NCI-H2029 (cell line): Measurements from ENCODE around the gene ARHGEF12.
A peak's percentile ranks its signal among the peaks of the same experiment; 100 is the strongest.
"Not testable (repeated sequence)": the region's sequence is repeated elsewhere in the genome, so short reads cannot be mapped to it uniquely, and the experiment has no call there.

Experiments used
- DNase-seq: peaks from one replicate; lab custom pipeline; 2025; lab: John Stamatoyannopoulos, UW

The ARHGEF12 gene

DNA sequence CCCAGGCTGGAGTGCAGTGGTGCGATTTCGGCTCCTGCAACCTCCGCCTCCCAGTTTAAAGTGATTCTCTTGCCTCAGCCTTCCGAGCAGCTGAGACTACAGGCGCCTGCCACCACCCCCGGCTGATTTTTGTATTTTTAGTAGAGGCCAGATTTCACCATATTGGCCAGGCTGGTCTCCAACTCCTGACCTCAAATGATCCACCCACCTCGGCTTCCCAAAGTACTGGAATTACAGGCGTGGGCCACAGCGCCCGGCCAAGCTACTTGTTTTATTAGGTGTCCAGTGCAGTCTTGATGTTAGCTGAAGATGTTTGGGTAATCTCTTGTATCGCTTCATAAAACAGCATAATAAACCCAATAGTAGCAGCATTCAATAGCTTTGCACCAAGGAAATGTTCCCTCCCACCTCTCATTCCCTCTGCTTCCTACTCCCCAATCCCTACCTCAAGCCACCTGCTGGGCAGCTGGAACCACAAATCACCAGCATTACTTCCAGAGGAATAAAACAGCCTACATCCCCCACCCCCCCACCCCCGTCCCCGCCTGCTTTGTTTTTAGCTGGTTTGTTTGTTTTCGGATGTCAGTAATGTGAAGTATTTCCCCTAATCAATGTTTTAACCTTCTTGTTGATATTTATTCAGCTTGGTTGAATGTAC, 164.3 kb downstream of the ARHGEF12 start:
- DNase-seq, result no peak

DNA sequence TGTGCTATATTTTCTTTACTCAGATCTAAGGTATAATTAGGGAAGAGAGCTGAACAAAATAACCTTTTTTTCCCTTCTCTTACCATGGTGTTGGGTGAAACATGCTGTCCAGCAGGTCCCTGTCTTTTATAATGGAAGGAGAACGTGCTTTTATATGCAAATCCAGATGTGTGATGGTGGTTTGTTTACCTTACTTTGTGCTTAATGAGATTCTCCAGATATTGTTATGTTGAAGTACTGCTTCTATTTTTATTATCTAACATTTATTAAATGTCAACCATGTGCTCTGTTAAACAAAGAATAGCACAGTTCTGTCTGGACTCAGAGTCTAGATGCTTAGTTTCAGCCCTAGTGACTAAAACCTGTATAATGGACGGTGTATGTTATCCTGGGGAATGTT, 165.2 kb downstream of the ARHGEF12 start:
- no peak for DNase-seq

DNA sequence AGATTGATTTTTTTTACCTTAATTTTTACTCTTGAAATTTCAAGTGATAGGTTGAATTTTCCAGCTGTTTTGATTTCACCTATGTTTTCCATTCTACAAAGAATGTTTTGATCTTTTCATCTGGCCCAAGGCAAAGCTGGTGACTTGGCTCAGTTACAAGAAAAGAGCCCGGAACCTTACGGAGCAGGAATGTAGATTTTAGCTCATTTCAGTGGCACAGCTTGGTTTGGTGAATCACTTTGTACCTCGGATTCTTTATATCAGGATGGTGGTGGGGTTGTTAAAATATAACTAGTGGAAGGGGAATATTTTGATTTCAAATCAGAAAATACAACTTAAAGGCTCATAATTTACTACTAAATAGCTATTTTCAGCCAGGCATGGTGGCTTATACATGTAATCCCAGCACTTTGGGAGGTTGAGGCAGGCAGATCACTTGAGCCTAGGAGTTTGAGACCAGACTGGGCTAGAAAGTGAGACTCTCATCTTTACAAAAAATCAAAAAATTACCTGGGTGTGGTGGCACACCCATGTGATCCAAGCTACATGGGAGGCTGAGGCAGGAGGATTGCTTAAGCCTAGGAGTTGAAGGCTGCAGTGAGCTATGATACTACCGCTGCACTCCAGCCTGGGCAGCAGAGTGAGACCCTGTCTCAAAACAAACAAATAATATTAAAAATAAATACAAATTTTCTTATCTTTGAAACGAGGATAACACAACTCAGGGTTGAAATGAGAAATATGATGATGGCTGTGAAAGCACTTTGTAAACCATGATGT, 166.0 kb downstream of the ARHGEF12 start:
- DNase-seq, result no peak

DNA sequence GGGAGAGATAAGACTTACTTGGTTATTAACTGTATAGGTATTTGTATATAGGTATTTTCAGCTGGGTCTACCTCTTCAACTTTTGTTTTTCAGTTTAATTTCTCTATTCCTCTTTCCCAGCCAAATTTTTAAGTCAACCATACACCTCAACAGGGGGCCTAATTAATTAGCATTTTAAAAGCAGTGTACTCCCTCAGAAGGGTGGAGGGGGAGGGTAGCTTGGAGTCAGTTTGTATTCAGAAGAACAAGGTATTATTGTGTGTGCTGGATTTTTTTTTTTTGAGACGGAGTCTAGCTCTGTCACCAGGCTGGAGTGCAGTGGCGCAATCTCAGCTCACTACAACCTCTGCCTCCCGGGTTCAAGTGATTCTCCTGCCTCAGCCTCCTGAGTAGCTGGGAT, 167.3 kb downstream of the ARHGEF12 start:
- DNase-seq, result not testable (repeated sequence)

DNA sequence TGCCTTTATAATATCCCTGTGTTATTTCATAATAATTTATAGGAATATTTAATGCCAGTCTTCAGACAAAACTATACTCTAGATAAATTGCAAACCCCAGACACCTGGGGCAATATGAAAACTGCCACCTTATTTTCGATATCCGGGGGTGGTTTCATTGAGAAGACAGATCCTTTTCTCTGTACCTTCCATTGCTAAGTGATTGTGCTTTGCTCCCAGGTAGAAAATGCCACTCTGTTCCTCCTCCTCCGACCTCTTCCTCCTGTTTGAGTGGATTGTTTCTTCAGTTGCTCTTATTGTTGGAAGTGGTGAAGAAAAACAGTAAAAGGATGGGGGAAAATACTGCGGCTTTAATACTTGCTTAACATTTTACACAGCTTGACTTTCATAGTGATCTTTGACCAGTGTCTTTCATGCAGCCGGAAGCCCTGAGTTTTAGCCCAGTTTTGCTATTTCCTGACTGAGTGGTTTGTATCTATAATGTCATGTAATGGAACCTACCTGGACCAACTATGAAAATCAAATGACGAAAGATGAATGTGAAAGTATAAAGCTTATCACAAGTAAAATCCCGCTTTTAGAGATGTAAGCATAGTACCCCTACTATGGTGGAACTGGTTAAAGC, 169.7 kb downstream of the ARHGEF12 start:
- DNase-seq, result no peak

DNA sequence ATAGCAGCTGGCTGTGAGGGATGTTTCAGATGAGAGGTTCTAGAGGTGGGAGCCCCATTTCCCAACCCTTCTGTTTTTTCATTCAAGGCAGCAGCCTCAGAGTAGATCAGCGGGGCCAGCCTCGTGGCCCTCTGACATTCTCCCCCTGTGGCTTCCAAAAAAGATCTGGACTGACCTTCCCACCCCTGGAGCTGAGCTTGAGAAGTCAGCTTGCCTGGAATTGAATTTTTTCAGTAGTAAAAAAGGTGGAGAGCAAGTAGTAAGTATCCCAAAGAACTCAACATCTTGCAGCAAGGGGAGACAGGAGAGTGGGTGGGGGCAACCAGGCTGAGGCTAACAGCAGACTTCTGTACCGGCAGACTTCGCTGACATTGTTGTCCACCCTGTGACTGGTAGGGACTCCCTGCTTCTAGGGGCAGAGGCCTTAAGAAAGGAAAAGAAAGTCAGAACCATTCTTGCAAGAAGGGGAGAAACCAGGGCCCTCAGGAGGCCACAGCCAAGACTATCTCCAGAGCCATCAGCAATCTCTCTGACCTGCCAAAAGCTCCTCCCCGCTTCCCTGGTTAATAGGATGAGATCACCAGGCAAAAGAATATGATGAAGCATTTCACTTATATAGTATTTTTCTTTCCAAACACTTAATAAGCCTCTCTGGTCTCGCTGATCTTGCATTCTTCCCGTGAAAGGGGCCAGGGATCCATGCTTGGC, 173.3 kb downstream of the ARHGEF12 start:
- DNase-seq, result no peak

DNA sequence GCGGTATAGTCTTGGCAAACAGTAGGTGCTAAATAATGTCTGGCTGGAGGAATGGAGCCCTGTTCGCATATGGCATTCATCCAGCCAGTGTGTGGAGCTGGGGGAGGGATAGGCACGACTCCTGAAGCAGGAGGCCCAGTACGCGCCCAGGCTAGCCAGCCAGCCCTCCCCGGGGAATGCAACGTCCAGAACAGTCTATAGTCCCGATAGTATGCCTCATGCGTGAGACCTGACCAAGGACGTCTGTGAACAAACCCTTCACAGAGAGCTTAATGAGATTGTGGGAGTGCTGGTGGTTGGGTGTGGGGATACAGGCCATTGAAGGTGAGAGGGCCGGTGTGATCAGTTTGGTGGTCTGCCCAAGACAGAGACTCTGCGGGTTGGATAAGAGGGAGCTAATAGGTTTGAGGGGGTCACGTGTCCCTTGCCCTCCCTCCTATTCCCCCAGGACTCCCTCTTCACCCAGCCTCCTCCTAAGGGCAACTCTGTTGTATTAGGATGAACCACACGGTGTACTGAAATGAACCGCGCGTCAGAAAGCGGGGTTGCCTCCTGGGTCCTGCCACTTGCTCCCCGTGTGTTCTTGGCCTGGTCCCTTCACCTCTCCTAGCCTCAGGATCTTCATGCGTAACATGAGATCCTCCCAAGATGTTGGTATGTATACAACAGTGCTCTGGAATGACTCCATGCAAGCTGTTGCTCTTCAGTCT, 174.3 kb downstream of the ARHGEF12 start:
- no peak for DNase-seq

DNA sequence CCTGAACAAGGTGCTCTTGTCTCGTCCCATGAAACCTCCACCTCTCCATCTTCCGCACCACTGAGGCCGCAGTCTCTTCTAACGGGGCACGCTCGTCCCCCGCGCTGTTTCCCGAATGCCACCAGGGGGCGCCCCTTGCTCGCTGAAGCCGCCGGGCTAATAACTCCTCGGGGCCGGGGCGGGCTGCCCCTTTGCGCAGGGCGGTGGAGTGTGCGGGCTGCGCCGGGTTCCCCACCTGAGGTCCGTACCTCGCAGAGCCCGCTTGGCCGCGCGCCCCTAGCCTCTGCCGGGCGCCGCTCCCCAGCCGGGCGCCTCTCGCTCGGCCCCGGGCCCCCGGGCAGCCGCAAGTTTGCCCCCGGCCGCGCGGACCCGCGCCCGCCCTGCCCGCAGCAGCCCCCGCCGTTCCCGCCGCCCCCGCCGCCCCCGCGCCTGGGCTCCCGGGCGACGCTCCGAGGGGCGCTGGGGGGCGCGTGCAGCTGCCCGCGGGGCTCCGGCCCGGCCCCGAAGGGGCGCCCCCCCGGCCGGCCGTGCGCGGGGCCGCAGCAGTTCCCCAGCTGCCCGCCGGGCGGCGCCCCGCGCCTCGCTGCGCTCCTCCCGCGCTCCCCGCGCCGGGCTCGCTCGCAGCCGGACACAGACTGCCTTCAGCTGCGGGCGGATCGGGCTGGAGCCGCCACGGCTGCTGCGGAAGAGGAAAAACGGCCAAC, 175.1 kb downstream of the ARHGEF12 start, which contains the start of gene GRIK4:
GRIK4 (plus strand) TSS at position 633 of the 704 bp plus-strand sequence. CDS start 148,571 bp downstream, outside the sequence.
- peak; percentile 43 for DNase-seq

DNA sequence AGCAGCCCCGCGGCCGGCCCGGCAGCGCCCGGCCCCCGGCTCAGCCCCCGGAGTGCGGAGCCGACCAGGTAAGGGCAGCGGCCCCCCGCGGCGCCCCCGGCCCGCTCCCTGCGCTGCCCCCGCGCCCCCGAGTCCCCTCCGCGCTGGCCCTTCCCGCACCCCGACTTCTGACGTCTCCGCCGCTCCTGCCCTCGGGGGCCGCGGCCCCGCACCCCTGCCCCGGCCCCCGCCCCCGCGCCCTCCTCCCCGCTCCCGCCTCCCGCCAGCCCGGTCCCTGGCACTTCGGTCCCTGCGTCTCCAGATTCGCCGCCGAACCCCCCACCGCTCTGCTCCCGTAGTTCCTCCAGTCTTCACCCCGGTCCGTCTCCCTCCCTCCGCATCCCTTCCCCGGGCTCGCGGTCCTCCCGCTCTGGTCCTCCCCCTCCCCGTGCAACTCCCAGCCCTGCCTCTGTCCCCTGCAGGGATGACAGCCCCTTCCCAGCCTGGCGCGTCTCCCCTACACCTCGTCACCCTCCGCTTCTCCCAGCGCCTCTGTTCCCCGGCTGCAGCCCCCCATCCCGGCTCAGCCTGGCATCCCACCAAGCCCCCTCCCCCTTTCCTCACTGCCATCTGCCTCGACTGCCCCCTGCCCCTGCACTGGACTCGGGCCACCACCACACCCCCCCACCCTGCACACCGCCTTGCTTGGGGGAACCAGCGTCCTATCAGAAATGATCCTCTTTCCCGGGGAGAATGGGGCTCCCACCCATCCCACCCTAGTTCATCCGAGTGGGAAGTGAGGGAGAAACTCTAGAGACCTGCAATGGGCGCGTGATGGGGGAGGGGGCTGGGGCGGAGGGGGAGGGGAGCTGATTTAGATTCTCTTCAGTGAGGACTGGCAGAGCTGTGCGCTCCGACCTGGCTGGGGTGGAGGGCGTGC, 175.9 kb downstream of the ARHGEF12 start:
- no peak for DNase-seq

DNA sequence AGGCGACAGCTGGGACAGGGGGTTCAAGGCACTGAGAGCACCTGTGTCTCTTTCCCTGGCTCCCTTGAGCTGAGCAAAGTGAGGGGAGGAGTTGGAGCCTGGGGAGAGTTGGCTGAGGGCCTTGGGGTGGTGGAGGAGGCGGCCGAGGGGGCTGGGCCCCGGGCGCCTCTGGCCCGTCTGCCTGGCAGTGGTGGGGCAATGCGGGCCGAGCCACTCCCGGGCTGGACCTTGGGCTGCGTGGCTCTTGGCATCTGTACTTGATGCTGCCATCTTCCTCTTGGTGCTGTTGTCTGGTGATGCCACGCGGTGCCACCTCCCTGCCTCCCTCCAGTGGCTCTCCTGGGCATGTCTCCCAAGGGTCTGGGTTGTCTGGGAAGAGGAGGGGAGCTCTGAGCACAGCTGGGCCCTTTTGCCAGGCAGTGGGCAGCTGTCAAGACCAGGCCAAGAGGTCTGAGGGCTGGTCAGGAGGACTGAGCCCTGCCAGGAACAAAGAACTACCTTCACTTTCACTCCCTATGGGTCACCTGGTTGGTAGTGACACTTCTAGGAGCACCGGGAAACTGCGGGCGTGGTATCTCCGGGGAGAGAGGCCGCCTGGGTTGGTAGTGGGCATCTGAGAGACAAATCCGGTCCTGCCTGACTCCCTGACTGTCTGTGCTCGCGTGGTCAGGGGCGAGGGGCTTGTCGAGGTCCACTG, 176.7 kb downstream of the ARHGEF12 start:
- DNase-seq, result no peak

DNA sequence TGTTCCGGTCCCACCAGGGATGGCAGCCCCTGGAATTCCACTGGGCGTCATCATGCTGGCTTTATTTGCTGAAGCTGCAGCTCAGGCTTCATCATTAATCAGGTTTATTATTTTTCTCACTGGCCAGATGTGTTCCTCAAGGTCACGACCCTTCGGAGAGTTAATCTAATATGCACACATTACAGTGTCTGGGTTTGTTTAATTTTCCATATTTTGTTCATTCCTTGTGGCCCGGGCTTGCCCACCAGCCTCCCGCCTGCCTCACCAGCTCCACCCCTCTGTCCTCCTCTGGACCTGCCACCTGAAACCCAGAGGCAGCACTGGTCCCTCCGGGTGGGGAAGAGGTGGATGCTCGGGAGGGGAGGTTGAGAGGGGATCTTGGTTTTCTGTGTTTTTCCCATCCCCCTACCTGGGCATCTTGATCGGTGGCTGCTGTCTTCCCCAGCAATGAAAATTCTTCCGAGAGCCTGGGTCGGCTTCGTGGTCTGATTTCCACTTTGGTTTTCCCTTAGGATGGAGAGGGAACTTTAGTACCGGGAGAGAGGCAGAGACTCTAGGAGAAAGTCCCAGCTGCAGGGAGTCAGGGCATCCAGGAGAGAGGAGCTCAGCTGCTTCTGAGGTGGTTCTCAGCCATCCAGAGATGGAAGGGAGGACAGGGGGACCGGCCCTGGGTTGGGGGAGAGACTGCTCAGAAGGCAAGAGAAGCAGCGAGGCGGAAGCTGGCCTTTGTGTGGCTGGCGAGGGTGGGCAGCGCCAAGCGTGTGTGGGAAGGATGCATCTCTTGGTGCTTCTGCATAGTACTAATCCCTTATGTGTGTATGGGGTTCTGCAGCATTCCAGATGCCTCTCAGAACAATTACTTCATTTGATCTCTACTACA, 177.5 kb downstream of the ARHGEF12 start:
- DNase-seq, result no peak

DNA sequence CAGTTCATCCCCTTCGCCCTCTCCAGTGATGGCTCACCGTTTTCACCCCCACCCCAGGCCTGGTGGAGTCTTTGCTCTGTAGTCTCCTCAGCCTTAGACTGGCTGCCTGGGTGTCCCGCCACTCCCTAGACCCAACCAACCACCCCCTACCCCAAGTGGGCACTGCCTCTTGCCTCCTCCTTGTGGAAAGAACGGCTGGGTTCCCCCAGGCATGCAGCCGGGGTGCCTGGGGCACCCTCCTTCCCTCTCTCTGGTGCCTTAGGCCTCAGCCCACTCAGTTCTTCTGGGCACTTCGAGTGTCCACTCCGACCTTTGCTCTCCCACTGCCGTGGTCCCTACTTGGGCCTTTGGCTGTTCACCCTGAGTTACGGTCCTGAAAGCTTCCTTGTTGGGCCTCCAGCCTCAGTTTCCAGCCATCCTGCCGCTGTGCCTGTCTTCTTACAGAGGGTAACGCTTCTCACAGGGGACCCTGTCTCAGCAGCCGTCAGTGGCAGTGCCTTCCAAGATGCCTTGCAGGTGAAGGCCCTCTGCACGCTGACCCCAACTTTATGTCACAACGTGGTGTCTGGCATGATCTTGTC, 178.4 kb downstream of the ARHGEF12 start:
- no peak for DNase-seq

DNA sequence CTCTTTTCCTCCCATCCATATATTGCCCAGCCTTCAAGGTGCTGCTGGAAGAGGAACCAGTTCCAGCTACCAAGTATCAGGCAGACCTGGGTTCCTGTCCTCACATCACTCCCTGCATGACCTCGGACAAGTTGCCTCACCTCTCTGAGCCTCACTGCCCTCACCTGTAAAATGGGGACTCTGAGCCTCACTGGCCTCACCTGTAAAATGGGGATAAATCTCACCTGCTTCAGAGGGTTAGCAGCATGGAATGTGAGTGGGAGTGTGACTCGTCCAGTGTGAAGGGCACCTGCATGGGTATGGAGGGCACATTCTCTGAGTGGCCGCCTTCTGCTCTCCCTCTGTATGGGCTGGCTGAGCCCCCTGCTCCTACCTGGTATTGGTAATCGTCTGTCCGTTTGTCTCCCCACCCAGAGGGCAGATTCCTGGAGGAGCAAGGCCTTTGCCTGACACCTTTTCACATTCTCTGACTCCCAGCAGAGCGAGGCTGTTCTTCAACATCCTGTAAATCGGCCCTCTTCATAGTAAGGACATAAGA, 179.0 kb downstream of the ARHGEF12 start:
- DNase-seq, result no peak

DNA sequence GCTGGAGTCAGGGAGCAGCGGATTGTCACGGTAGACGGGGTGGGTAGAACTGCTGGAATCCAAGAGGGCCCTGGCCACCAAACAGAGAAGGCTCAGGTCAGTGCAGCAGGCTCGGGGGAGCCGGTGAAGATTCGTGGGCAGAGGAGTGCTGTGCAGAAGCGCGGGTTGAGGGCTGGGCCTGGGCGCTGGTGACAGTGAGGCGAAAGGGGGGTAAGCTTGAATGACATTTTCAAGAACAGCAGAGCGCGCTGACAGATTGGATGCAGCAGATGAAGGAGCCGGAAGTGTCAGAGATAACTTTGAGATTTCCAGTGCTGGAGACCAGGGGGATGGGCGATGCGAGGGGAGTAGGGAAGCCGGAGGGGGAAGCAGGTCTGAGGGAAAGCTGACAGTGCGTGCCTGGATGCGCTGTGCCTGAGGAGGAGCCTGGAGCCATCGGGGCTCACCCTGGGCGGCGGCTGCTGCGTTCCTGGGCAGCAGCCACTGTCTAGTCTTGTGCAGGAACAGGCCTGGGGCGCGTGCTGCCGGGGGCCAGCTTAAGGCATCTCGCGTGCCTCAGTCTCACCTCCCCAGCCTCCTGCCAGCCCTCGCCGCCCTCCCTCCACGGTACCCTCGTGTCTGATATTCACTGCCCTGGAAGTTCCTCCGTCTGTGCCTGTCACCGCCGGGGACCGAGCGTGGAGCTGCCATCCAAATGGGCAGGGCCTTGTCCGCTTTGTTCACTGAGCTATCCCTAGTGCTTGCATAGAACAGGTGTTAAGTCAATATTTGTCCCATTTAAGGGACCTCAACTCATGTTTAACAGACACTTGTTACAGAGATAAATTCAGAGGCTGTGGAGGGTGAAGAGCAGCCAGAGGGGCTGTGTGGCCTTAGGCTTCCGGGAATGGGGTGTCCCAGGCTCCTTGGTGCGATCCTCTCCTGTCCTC, 180.5 kb downstream of the ARHGEF12 start:
- DNase-seq, result peak; percentile 42

DNA sequence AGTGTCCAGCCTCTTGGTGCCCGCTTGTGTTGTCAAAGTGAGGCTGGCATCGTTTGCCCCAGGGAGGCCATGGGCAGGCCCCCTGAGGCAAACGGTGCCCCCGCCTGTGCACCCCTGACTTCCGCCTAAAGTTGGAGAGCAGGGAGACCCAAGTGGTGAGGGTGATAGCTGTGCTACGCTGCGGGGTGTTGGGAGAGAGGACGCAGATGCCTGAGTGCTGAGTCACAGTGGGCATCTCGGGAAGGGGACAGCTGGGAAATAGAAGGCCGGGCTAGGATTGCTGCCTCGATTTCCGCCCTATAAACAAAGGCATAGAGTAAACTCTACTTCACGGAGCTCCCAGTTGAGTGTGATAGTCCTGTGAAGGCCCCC, 181.2 kb downstream of the ARHGEF12 start:
- DNase-seq, result no peak

DNA sequence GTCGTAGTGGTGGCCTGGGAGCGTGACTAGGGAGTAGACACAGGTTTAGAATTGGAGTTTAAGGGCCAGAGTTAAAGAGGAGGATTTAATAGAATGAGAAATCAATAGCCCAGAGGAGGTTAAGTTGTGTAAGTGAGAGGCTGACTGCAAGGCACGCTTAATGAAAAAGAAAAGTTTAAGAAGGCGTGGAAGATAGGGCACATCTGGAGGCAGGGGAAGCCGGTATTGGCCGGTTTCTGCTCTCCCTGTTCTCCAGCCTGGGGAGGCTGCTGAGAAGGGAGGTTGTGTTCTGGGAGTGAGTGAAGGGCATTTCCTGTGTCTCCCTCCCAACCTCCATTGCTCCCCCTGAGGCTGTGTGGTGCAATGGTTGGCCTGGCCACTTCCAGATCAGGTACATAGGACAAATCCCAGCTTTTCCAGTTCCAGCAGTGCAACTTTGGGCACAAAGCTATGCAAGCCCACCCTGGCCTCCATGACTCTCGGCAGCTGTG, 181.6 kb downstream of the ARHGEF12 start:
- DNase-seq, result no peak

DNA sequence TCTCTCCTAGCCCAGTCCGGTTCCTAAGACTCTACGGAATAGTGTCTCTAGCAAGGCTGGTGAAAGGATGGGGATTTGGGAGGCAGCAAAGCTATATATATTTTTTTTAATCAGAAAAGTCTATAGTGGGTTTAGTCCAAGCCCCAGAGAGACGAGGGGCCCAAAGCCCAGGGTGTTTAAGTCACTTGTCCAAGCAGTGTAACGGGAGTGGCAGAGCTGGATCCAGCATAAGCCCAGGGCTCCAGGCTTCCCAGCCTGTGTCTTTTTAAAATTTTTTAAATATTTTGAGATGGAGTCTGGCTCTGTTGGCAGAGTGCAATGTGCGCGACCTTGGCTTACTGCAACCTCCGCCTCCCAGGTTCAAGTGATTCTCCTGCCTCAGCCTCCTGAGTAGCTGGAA, 182.1 kb downstream of the ARHGEF12 start:
- no peak for DNase-seq
